NCI-H526 treated with DMSO at 0.1 percent for 48 hours (cell line): ENCODE data around the gene SMCO4.

ENCODE experiments used
- DNase-seq: peaks from one replicate; lab custom pipeline; 2025; lab: John Stamatoyannopoulos, UW

SMCO4 gene

DNA sequence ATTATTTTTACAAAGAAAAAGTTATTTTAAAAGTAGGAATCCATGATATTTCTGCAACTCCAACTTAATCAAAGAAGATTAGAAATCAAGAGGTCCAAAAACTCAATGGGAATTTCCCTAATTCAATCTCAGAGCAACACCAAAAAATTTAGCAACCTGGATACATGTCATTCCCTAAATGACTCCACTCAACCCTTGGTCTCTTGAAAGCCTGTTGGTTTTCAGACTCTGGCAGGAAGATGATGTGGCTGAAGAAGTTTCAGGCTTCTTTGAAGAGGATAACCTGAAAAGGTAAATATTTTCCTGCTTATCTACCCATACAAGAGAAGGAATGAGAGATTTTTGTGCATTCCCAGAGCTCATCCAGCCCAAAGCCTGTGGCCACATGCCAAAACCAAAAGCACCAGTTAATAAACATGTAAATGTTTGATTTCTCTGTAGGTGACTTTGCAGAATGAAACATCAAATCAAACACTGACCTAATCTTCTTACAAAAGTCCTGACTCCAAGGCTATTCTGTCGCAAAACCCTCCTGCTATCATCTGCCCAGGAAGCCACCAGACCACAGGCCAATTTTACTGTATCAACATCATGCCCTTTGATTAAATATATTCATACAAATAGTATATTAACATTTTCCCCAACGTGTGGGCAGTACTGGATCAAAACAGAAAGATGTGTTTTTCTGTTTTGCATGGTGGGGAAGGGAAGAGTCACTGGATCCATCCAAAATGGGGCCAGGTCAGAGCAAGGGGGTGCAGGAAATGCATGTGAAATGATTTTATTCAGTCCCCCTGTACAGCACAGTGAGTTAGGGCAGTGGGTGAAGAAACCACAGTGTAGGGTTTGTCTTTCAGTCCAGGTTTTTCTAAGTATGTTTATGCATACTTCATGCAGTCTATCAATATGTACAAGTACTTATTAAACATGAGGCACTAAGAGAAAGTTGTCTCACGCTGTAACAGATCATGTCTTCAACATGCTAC, 38.8 kb downstream of the SMCO4 start:
- DNase-seq: peak; percentile 94

DNA sequence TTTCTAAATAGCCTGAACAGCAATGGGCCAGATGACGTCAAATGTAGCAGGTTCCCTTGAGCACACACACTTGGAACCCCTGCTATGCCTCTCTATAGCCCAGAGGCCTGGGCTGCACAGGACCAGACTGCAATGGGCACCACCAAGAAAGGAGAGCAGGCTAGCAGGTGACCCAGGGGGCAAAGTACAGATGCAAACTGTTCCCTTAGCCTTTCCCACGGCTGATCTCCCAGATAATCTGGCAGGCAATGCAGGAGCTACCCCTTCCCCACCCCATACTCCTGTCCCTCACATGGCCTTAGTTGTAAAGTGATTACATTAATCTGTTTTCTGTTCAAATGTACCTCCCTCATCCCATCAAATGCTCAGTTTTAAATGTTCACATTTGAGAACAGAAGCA, 41.3 kb downstream of the SMCO4 start:
- DNase-seq: peak; percentile 36

DNA sequence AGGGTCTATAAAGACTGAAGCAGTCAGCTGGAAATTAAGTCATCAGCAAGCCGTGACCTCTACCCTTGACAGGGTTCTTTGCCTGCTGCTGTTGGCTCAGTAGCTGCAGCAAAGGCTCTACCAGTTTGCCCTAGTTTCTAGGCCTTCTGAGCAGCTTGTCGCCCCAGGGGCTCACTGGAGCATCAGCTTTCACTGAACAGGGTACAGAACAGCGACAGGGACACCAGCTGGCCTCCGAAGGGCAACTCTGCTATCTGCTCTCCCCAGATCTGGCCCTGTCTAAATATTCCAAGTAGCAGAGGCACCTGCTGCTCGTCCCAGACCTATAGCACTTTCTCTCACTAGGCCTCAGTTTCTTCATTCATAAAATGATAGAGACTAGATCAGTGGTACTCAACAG, 42.4 kb downstream of the SMCO4 start:
- DNase-seq: no peak

- no peak for DNase-seq
These were observed 44.5 kb downstream of the SMCO4 start for GRCh38 chr11:93498641-93499040.

GRCh38 chr11:93498161-93498560, 45.0 kb downstream of the SMCO4 start:
- DNase-seq: peak; percentile 96

- DNase-seq: peak; percentile 83
These were observed 45.6 kb downstream of the SMCO4 start for GRCh38 chr11:93497596-93497995.

- DNase-seq: no peak
These were observed 48.8 kb downstream of the SMCO4 start for GRCh38 chr11:93494357-93494756.

- no peak for DNase-seq
These were observed 49.8 kb downstream of the SMCO4 start for GRCh38 chr11:93493252-93493897.

- DNase-seq: no peak
These were observed 50.5 kb downstream of the SMCO4 start for GRCh38 chr11:93492464-93493251.

GRCh38 chr11:93491973-93492372, 51.2 kb downstream of the SMCO4 start:
- DNase-seq: no peak

DNA sequence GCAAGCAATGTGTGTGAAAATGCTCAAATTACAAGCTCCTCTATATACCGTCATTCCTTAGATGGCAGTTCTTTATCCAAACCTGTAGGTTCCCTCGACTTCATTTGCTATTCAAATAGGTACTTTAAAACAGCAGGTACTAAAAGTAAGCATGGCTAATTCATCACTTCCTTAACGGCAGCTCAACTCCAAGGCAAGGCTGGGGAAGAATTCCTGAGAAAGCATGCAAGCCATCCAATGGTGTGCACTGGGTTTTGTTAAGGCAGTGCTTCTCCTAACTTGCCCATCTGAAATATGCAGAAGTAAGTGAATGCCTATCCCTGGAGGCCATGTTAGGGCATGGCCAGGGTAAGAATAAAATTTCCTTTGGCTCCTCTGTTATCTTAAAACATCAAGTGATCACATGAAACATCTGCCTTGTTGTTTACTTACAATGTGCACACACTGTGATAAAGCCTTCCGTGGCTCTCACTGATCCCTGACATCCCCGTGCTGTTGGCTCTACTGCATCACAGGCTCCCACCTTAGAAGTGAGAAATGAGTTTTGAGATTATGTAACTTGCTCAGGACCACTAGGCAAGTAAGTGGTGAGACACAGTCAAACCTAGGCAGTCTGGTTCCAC, 52.1 kb downstream of the SMCO4 start:
- DNase-seq: peak; percentile 97

DNA sequence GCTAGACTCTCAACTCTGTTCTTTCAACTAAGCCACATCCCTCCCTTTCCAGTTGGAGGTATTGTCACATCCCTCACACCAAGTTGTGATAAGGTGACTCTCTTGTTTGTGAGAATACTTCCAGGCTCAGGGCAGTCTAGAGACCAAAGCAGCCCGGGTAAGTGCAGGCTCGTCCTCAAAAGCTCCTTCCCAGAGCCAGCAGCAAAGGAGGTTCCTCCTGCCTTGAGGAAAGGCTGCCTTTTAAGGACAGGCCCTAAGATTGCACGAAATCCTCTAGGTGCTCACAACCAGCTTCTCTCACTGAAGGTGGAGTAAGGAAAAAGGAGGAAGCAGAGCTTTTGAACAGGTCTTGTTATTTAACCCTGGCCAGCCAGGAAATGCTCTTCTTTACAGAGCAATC, 53.4 kb downstream of the SMCO4 start:
- no peak for DNase-seq

GRCh38 chr11:93487032-93487483, 56.1 kb downstream of the SMCO4 start:
- DNase-seq: peak; percentile 87

GRCh38 chr11:93485983-93486382, 57.2 kb downstream of the SMCO4 start:
- no peak for DNase-seq

- DNase-seq: no peak
These were observed 58.5 kb downstream of the SMCO4 start for GRCh38 chr11:93484716-93485115.

GRCh38 chr11:93482556-93482955, 60.6 kb downstream of the SMCO4 start:
- no peak for DNase-seq

DNA sequence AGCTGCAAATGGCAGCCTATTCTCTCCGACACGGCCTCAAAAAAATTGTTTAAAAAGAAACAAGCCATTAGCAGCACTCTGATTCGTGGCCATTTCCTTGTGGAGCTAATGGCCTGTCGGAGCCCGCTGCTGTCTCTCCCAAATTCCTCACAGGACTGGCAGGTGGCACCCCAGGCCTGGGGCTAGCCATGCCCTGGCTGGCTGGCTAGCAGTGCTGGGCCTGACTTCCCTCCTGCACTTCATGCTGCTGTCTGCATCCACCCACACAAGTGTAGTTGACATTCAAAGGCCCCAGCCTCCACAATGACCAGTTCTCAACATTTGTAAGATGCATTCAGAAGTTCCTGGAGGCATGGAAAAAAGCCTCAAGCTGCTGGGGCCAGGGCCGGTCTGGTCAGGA, 61.5 kb downstream of the SMCO4 start:
- no peak for DNase-seq

DNA sequence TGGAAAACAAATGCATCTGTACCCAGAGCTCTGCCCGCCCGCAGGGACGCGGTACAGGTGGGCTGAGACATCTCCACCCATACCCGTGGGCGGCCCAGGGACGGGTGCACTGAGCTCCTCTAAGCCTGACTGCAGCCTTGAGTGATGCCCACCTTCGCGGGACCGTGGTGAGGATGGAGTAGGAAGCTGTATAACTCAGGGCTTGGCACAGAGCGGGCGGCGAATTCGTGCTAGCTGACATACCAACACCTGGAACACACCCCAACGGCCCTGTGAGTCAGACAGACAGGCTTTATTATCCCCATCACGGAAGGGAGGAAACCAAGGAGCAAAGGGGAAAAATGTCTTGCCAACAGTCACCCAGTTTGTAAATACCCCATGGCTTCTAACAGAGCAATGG, 61.9 kb downstream of the SMCO4 start:
- DNase-seq: no peak

GRCh38 chr11:93480756-93481155, 62.4 kb downstream of the SMCO4 start:
- DNase-seq: no peak

- DNase-seq: no peak
These were observed 62.9 kb downstream of the SMCO4 start for GRCh38 chr11:93480256-93480655.

GRCh38 chr11:93478841-93479240, 64.3 kb downstream of the SMCO4 start:
- DNase-seq: no peak

DNA sequence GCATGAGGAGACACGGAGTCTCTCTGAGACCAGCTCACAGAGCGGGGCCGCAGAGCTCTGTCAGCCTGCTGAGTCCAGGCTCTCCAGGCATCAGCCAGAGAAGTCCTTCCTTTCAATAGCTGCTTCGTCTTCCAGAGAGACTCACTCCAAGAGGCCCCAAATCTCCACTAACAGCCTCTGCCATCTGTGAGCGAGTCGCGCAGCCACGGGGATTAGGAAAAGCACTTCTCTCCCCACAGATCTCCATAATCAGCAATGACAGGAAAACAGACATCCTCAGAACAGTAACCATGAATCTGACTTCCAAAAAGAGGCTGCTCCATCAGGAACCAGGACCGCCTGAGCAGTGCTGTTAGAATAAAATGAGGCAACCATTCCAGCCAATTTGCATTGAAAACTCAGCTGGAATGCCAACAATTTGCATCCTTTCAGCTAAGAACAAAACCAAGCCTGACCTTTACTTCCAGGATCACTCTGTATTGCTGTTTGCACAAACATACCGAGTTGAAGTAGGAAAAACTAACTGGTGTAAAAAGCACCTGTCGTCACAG, 65.4 kb downstream of the SMCO4 start:
- peak; percentile 99 for DNase-seq
